Loucy (cell line): ENCODE data around the gene WDR37.
"Not testable (repeated sequence)": the region's sequence is repeated elsewhere in the genome, so short reads cannot be mapped to it uniquely, and the experiment has no call there.

Source experiments
- H2AFZ ChIP-seq: fragments of 200-600 bp; sonication (generic); 2 replicates; pipeline ENCODE4 v1.6.0; 2016; ENCODE audit warnings: antibody characterized with exemption, mild to moderate bottlenecking, low read length, moderate library complexity
- H3F3A ChIP-seq: fragments of 200-600 bp; 2 replicates; pipeline ENCODE4 v1.6.0; 2016; ENCODE audit warnings: antibody characterized with exemption, low read depth, mild to moderate bottlenecking
- H3K27me3 ChIP-seq: fragments of 200-600 bp; sonication (generic); 2 replicates; pipeline ENCODE4 v1.6.1; 2014; ENCODE audit warnings: low read length, mild to moderate bottlenecking; ENCODE audit not compliant: insufficient read depth, poor library complexity, severe bottlenecking
- H3K36me3 ChIP-seq: fragments of 200-600 bp; sonication (generic); 2 replicates; pipeline ENCODE4 v1.6.1; 2016; ENCODE audit warnings: low read length; ENCODE audit not compliant: insufficient read depth
- H3K4me1 ChIP-seq: fragments of 200-600 bp; sonication (generic); 2 replicates; pipeline ENCODE4 v1.5.1; 2014; ENCODE audit warnings: low read length, mild to moderate bottlenecking; ENCODE audit not compliant: insufficient read depth, poor library complexity, severe bottlenecking
- H3K4me2 ChIP-seq: fragments of 200-600 bp; sonication (generic); 2 replicates; pipeline ENCODE4 v1.6.0; 2014; ENCODE audit warnings: antibody characterized with exemption, low read length, low read depth, mild to moderate bottlenecking; ENCODE audit not compliant: poor library complexity, severe bottlenecking
- H3K4me3 ChIP-seq: fragments of 200-600 bp; sonication (generic); 2 replicates; pipeline ENCODE4 v1.5.1; 2014; ENCODE audit warnings: low read length, mild to moderate bottlenecking, mixed read lengths; ENCODE audit not compliant: poor library complexity, severe bottlenecking
- H3K79me2 ChIP-seq: fragments of 200-600 bp; sonication (generic); 2 replicates; pipeline ENCODE4 v1.6.1; 2014; ENCODE audit warnings: low read length; ENCODE audit not compliant: insufficient read depth
- H3K9ac ChIP-seq: fragments of 200-600 bp; sonication (generic); 2 replicates; pipeline ENCODE4 v1.6.0; 2014; ENCODE audit warnings: mild to moderate bottlenecking, low read depth, low read length, moderate library complexity; ENCODE audit not compliant: poor library complexity, severe bottlenecking
- H3K9me2 ChIP-seq: fragments of 200-600 bp; sonication (generic); replicated peaks from 2 replicates; pipeline ENCODE4 v1.6.1; 2016; ENCODE audit warnings: low read depth, low read length, mixed read lengths
- H3K9me3 ChIP-seq: fragments of 200-600 bp; sonication (generic); 2 replicates; pipeline ENCODE4 v1.6.1; 2014; ENCODE audit warnings: mild to moderate bottlenecking, antibody characterized with exemption, low read length, low read depth; ENCODE audit not compliant: insufficient read depth
- H4K20me1 ChIP-seq: fragments of 200-600 bp; sonication (generic); 2 replicates; pipeline ENCODE4 v1.6.0; 2014; ENCODE audit warnings: antibody characterized with exemption, low read length, mild to moderate bottlenecking; ENCODE audit not compliant: insufficient read depth, poor library complexity, severe bottlenecking
- EZH2phosphoT487 ChIP-seq: fragments of 200-600 bp; IDR thresholded peaks from 2 replicates; pipeline ENCODE4 v1.6.1; 2018; ENCODE audit warnings: antibody characterized with exemption, mild to moderate bottlenecking, moderate library complexity, borderline replicate concordance
- TF ChIP-seq, protein P1 (sequence below): fragments of 200-600 bp; sonication (generic); conservative IDR thresholded peaks from 2 replicates; pipeline ENCODE4 v1.5.1; 2014; ENCODE audit warnings: mild to moderate bottlenecking, antibody characterized with exemption, low read length

Gene WDR37

DNA sequence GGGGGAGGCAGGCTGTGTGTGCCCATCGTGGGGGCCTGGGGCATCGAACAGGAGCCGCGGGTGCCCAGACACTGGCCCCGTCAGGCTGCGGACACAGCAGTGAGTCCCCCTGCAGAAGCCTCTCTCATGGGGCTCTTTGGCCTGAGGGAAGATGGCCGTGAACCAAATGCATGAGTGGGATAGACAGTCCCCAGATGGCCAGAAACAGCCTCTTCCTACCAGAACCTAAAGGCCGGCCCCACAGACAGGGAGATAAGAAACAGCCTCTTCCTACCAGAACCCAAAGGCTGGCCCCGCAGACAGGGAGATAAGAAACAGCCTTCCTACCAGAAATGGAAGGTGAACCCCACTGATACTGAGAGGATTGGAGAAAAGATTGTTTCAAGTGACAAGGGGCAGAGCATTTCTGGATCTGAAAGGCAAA is 47.1 kb upstream of the WDR37 start:
- peaks cover 1% of the 10 kb centered on the region; the same call in 1 of the 2 replicates for H3K79me2 ChIP-seq
- no peaks in the 10 kb centered on the region for H4K20me1 ChIP-seq
- no peaks in the 10 kb centered on the region for H3K4me1 ChIP-seq
- no peaks in the 10 kb centered on the region for H3K27me3 ChIP-seq
- H3K4me2 ChIP-seq: no peak overlapping the region
- no peak overlapping the region for H2AFZ ChIP-seq
- H3K9me3 ChIP-seq: no peaks in the 10 kb centered on the region
- H3K9ac ChIP-seq: no peak overlapping the region
- TF ChIP-seq, protein P1, sequence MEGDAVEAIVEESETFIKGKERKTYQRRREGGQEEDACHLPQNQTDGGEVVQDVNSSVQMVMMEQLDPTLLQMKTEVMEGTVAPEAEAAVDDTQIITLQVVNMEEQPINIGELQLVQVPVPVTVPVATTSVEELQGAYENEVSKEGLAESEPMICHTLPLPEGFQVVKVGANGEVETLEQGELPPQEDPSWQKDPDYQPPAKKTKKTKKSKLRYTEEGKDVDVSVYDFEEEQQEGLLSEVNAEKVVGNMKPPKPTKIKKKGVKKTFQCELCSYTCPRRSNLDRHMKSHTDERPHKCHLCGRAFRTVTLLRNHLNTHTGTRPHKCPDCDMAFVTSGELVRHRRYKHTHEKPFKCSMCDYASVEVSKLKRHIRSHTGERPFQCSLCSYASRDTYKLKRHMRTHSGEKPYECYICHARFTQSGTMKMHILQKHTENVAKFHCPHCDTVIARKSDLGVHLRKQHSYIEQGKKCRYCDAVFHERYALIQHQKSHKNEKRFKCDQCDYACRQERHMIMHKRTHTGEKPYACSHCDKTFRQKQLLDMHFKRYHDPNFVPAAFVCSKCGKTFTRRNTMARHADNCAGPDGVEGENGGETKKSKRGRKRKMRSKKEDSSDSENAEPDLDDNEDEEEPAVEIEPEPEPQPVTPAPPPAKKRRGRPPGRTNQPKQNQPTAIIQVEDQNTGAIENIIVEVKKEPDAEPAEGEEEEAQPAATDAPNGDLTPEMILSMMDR: no peak
- no peak for TF ChIP-seq EZH2phosphoT487
- H3K9me2 ChIP-seq: no peaks in the 10 kb centered on the region
- H3K36me3 ChIP-seq: peaks cover 92% of the 10 kb centered on the region
- H3F3A ChIP-seq: no peaks in the 10 kb centered on the region
- no peak overlapping the region for H3K4me3 ChIP-seq

DNA sequence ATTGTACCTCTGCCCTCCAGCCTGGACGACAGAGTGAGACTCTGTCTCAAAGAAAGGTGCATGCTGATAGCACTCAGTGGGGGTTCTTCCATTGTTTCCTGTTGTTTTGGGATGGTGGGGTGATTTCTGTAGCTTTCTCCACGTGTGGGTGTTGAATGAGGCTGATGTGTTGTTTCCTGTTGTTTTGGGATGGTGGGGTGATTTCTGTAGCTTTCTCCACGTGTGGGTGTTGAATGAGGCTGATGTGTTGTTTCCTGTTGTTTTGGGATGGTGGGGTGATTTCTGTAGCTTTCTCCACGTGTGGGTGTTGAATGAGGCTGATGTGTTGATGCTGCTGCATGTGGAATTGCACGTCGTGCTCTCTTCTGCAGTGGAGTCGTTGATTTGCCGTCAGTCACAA is 46.2 kb upstream of the WDR37 start:
- not testable (repeated sequence) for H3K4me3 ChIP-seq, H3K9me2 ChIP-seq, H3K4me1 ChIP-seq, H3K4me2 ChIP-seq, H2AFZ ChIP-seq, H3K27me3 ChIP-seq, H4K20me1 ChIP-seq, H3K79me2 ChIP-seq, H3F3A ChIP-seq, H3K9me3 ChIP-seq, H3K9ac ChIP-seq
- peaks cover 90% of the 10 kb centered on the region for H3K36me3 ChIP-seq

DNA sequence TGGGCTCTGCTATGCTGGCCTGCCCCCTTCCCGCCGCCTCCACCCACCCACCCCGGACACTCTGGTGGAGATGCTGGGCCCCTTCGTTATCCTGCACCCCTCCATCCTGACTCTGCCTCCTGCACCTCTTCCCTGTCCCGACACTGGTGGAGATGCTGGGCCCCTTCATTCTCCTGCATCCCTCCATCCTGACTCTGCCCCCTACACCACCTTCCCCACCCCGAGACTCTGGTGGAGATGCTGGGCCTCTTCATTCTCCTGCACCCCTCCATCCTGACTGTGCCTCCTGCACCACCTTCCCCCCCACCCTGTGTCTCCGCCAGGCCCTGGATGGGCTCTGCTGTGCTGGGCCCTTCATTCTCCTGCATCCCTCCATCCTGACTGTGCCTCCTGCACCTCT is 45.5 kb upstream of the WDR37 start:
- Histone ChIP-seq H3K27me3 (no peaks in the 10 kb centered on the region), H3F3A (no peaks in the 10 kb centered on the region), H2AFZ (no peak overlapping the region), H3K79me2 (no peaks in the 10 kb centered on the region), H3K9me2 (no peaks in the 10 kb centered on the region), H3K36me3 (peaks cover 90% of the 10 kb centered on the region), H3K9ac (no peak overlapping the region), H3K4me1 (no peaks in the 10 kb centered on the region), H4K20me1 (no peaks in the 10 kb centered on the region), H3K4me2 (no peak overlapping the region), H3K4me3 (no peak overlapping the region), H3K9me3 (no peaks in the 10 kb centered on the region)
- no peak for TF ChIP-seq EZH2phosphoT487
- TF ChIP-seq, protein P1: no peak

DNA sequence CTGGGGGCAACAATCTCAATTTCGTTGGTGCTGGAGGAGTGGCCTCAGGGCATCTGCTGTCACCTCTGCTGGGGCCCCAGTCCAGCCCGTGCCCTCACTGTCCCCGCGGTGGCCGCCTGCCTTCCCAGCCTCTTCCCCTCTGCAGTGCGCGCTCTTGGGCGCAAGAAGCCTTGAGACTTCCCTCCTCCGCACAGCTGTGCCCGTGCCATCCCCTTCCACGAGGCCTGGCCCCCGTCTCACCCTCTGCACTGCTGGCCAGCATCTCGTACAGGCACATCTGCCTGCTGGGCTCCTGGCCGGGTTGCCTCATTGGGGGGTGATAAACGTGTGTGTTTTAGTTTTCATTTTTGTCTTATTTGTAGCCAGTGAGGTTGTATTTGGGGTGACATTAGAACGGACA is 44.5 kb upstream of the WDR37 start:
- Histone ChIP-seq H3K36me3 (peaks cover 90% of the 10 kb centered on the region; the same call in 1 of the 2 replicates), H3K9me3 (no peaks in the 10 kb centered on the region), H3K27me3 (no peaks in the 10 kb centered on the region), H3K9ac (no peak overlapping the region), H3K9me2 (no peaks in the 10 kb centered on the region), H3F3A (no peaks in the 10 kb centered on the region), H3K4me3 (no peak overlapping the region), H3K79me2 (no peaks in the 10 kb centered on the region), H4K20me1 (no peaks in the 10 kb centered on the region), H2AFZ (no peak overlapping the region), H3K4me2 (no peak overlapping the region), H3K4me1 (no peaks in the 10 kb centered on the region)
- TF ChIP-seq, protein P1: no peak
- no peak for TF ChIP-seq EZH2phosphoT487
